H9 (cell line): Measurements from ENCODE around the gene CNNM3. TPM values are rescaled to one million over a fixed set of nuclear protein-coding genes. Genes with fewer than 3 reads are reported as not detected.

Experiments used
- DNase-seq: peaks from one replicate; pipeline ENCODE4 v3.0.0-alpha.2; 2017
- H2AFZ ChIP-seq: one replicate; pipeline ENCODE4 v1.6.1; 2013; ENCODE audit warnings: mild to moderate bottlenecking, low read length, control low read depth, moderate library complexity
- H2AK5ac ChIP-seq: 2 replicates; pipeline ENCODE4 v1.6.1; 2013; ENCODE audit warnings: low read length, control low read depth, mixed read lengths; ENCODE audit not compliant: insufficient read length
- H2BK120ac ChIP-seq: one replicate; pipeline ENCODE4 v1.6.1; 2013; ENCODE audit warnings: low read depth, mild to moderate bottlenecking, low read length, control low read depth, inconsistent platforms; ENCODE audit not compliant: poor library complexity, severe bottlenecking
- H2BK12ac ChIP-seq: 2 replicates; pipeline ENCODE4 v1.6.1; 2013; ENCODE audit warnings: low read length, control low read depth, mixed read lengths, low read depth; ENCODE audit not compliant: insufficient read length
- H2BK15ac ChIP-seq: 2 replicates; pipeline ENCODE4 v1.6.1; 2013; ENCODE audit warnings: low read depth, low read length, control low read depth
- H2BK20ac ChIP-seq: one replicate; pipeline ENCODE4 v1.6.1; 2013; ENCODE audit warnings: low read depth, mild to moderate bottlenecking, low read length, control low read depth, inconsistent platforms; ENCODE audit not compliant: poor library complexity, severe bottlenecking
- H2BK5ac ChIP-seq: 2 replicates; pipeline ENCODE4 v1.6.1; 2013; ENCODE audit warnings: low read length, control low read depth, mixed read lengths; ENCODE audit not compliant: insufficient read length
- H3K14ac ChIP-seq: 2 replicates; pipeline ENCODE4 v1.6.1; 2013; ENCODE audit warnings: low read length, control low read depth; ENCODE audit not compliant: insufficient read depth
- H3K18ac ChIP-seq: 2 replicates; pipeline ENCODE4 v1.6.1; 2013; ENCODE audit warnings: low read depth, mild to moderate bottlenecking, mixed read lengths, low read length, control low read depth; ENCODE audit not compliant: insufficient read length
- H3K23ac ChIP-seq: 2 replicates; pipeline ENCODE4 v1.6.1; 2013; ENCODE audit warnings: low read length, control low read depth, mixed read lengths, low read depth; ENCODE audit not compliant: insufficient read length
- H3K23me2 ChIP-seq: 2 replicates; pipeline ENCODE4 v1.6.1; 2013; ENCODE audit warnings: low read depth, mild to moderate bottlenecking, mixed read lengths, low read length, control low read depth; ENCODE audit not compliant: insufficient read length, poor library complexity, severe bottlenecking
- H3K27ac ChIP-seq: 2 replicates; pipeline ENCODE4 v1.5.1; 2013; ENCODE audit warnings: low read length, control low read depth, mixed read lengths, low read depth; ENCODE audit not compliant: insufficient read length
- H3K27me3 ChIP-seq: 2 replicates; pipeline ENCODE4 v1.6.1; 2013; ENCODE audit warnings: low read length, control low read depth, inconsistent platforms; ENCODE audit not compliant: insufficient read depth
- H3K4ac ChIP-seq: 2 replicates; pipeline ENCODE4 v1.6.1; 2013; ENCODE audit warnings: low read depth, mild to moderate bottlenecking, control low read depth, inconsistent platforms, low read length, moderate library complexity
- H3K4me1 ChIP-seq: 2 replicates; pipeline ENCODE4 v1.6.1; 2013; ENCODE audit warnings: low read length, control low read depth, inconsistent platforms; ENCODE audit not compliant: insufficient read depth
- H3K4me2 ChIP-seq: 2 replicates; pipeline ENCODE4 v1.6.1; 2013; ENCODE audit warnings: low read length, control low read depth, mixed read lengths; ENCODE audit not compliant: insufficient read length, insufficient read depth
- H3K56ac ChIP-seq: 2 replicates; pipeline ENCODE4 v1.6.1; 2013; ENCODE audit warnings: low read depth, mild to moderate bottlenecking, mixed read lengths, low read length, control low read depth; ENCODE audit not compliant: insufficient read length
- H3K79me1 ChIP-seq: 2 replicates; pipeline ENCODE4 v1.6.1; 2013; ENCODE audit warnings: low read depth, mild to moderate bottlenecking, moderate library complexity, low read length, control low read depth, inconsistent platforms; ENCODE audit not compliant: insufficient read depth, poor library complexity, severe bottlenecking
- H3K79me2 ChIP-seq: 2 replicates; pipeline ENCODE4 v1.6.1; 2013; ENCODE audit warnings: low read length, control low read depth, inconsistent platforms; ENCODE audit not compliant: insufficient read depth
- H3K9ac ChIP-seq: 2 replicates; pipeline ENCODE4 v1.6.1; 2013; ENCODE audit warnings: low read length, control low read depth, mixed read lengths; ENCODE audit not compliant: insufficient read length; ENCODE audit errors: extremely low read depth
- H3K9me3 ChIP-seq: one replicate; pipeline ENCODE4 v1.6.1; 2013; ENCODE audit warnings: low read depth, low read length, inconsistent platforms; ENCODE audit not compliant: control insufficient read depth
- H3T11ph ChIP-seq: one replicate; pipeline ENCODE4 v1.6.1; 2013; ENCODE audit warnings: mild to moderate bottlenecking, low read length, control low read depth, inconsistent platforms
- H4K20me1 ChIP-seq: one replicate; pipeline ENCODE4 v1.6.1; 2013; ENCODE audit not compliant: control insufficient read depth, insufficient read length, insufficient read depth
- H4K5ac ChIP-seq: 2 replicates; pipeline ENCODE4 v1.6.1; 2013; ENCODE audit warnings: low read depth, mild to moderate bottlenecking, mixed read lengths, low read length, control low read depth; ENCODE audit not compliant: insufficient read length
- H4K8ac ChIP-seq: replicated peaks from 2 replicates; pipeline ENCODE4 v1.6.1; 2013; ENCODE audit warnings: low read length, control low read depth, mixed read lengths, low read depth; ENCODE audit not compliant: insufficient read length
- H4K91ac ChIP-seq: 2 replicates; pipeline ENCODE4 v1.6.1; 2013; ENCODE audit warnings: low read depth, mild to moderate bottlenecking, moderate library complexity, mixed read lengths, low read length, control low read depth; ENCODE audit not compliant: insufficient read length
- H3K27ac Mint-ChIP-seq, 3 experiments: 2 replicates in 2 of 3; 3 replicates in 1 of 3; pipeline ENCODE4 v1.8.0; 2020 to 2021; ENCODE audit warnings: mixed read lengths in 3 of 3, mild to moderate bottlenecking in 1 of 3, moderate library complexity in 1 of 3
- H3K27me3 Mint-ChIP-seq: 2 replicates; pipeline ENCODE4 v1.8.0; 2021; ENCODE audit warnings: low read depth, mild to moderate bottlenecking, moderate library complexity, mixed read lengths
- H3K36me3 Mint-ChIP-seq, 3 experiments: 2 replicates in 2 of 3; 3 replicates in 1 of 3; pipeline ENCODE4 v1.8.0; 2020 to 2021; ENCODE audit warnings: low read depth in 3 of 3, mixed read lengths in 3 of 3; ENCODE audit not compliant: insufficient read depth in 1 of 3
- H3K4me1 Mint-ChIP-seq, 2 experiments: 2 replicates each; pipeline ENCODE4 v1.8.0; 2020; ENCODE audit warnings: mixed read lengths in 2 of 2
- H3K4me3 Mint-ChIP-seq, 2 experiments: 2 replicates in 1 of 2; 3 replicates in 1 of 2; pipeline ENCODE4 v1.8.0; 2020 to 2021; ENCODE audit warnings: mild to moderate bottlenecking in 2 of 2, mixed read lengths in 2 of 2, moderate library complexity in 1 of 2
- H3K9me3 Mint-ChIP-seq, 2 experiments: 2 replicates in 1 of 2; 3 replicates in 1 of 2; pipeline ENCODE4 v1.8.0; 2020; ENCODE audit warnings: mild to moderate bottlenecking in 2 of 2, mixed read lengths in 2 of 2, moderate library complexity in 1 of 2
- whole genome bisulfite sequencing: extraction: QIAGEN DNeasy Blood & Tissue Kit; methylation state at CpG from one replicate; pipeline ENCODE4 v1.1.7; 2013; ENCODE audit warnings: missing lambda C conversion rate, low lambda C conversion rate, mixed read lengths; ENCODE audit not compliant: insufficient read length; ENCODE audit errors: extremely low coverage; 5-methylcytosine and 5-hydroxymethylcytosine counted together
- total RNA-seq: library from RNA; stranded (reverse); gene quantifications from 2 replicates; pipeline ENCODE4 v1.2.1, GENCODE V29; 2021
- TF ChIP-seq, protein P1 (sequence below): fragments of 200-600 bp; sonication (generic); conservative IDR thresholded peaks from 3 replicates; pipeline ENCODE4 v1.8.0; 2021; ENCODE audit warnings: antibody characterized with exemption, mild to moderate bottlenecking

The CNNM3 gene
- total RNA-seq, 1 experiment from 2014 or later = 25.0 TPM

GRCh38 chr2:96809951-96810782 lies 5.9 kb upstream of the CNNM3 start:
- H3K14ac ChIP-seq = no peak overlapping the region
- H3K18ac ChIP-seq = no peak overlapping the region
- H2BK5ac ChIP-seq = no peak overlapping the region
- no peak for DNase-seq
- H4K5ac ChIP-seq = no peak overlapping the region
- H3K27me3 ChIP-seq = no peaks in the 10 kb centered on the region
- no peaks in the 10 kb centered on the region for H3K79me2 ChIP-seq
- no peaks in the 10 kb centered on the region for H4K20me1 ChIP-seq
- no peak overlapping the region for H3T11ph ChIP-seq
- H3K9me3 ChIP-seq = no peaks in the 10 kb centered on the region
- no peak overlapping the region for H2BK15ac ChIP-seq
- no peak overlapping the region for H2AK5ac ChIP-seq
- no peak overlapping the region for H2BK20ac ChIP-seq
- no peak overlapping the region for H4K91ac ChIP-seq
- Mint-ChIP-seq H3K9me3 (peaks cover 0 to 4% of the 10 kb centered on the region in 2 experiments; a peak in 1 of 5 replicates), H3K27ac (no peak overlapping the region), H3K4me3 (no peak overlapping the region), H3K36me3 (peaks cover 8 to 11% (median 9%) of the 10 kb centered on the region in 3 experiments; a peak in 6 of 7 replicates), H3K4me1 (peaks cover 3% of the 10 kb centered on the region in 2 experiments; a peak in 2 of 4 replicates), H3K27me3 (no peaks in the 10 kb centered on the region; the same call in 1 of the 2 replicates)
- no peak overlapping the region for H3K4me2 ChIP-seq
- no CpG with 5 or more reads among the region's 12 CpGs for WGBS
- no peaks in the 10 kb centered on the region for H3K4me1 ChIP-seq
- no peaks in the 10 kb centered on the region for H3K79me1 ChIP-seq
- no peak overlapping the region for H4K8ac ChIP-seq
- TF ChIP-seq, protein P1, sequence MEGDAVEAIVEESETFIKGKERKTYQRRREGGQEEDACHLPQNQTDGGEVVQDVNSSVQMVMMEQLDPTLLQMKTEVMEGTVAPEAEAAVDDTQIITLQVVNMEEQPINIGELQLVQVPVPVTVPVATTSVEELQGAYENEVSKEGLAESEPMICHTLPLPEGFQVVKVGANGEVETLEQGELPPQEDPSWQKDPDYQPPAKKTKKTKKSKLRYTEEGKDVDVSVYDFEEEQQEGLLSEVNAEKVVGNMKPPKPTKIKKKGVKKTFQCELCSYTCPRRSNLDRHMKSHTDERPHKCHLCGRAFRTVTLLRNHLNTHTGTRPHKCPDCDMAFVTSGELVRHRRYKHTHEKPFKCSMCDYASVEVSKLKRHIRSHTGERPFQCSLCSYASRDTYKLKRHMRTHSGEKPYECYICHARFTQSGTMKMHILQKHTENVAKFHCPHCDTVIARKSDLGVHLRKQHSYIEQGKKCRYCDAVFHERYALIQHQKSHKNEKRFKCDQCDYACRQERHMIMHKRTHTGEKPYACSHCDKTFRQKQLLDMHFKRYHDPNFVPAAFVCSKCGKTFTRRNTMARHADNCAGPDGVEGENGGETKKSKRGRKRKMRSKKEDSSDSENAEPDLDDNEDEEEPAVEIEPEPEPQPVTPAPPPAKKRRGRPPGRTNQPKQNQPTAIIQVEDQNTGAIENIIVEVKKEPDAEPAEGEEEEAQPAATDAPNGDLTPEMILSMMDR = no peak
- no peak overlapping the region for H2AFZ ChIP-seq
- H3K23ac ChIP-seq = no peak overlapping the region
- no peak overlapping the region for H2BK12ac ChIP-seq
- no peak overlapping the region for H2BK120ac ChIP-seq
- no peak overlapping the region for H3K27ac ChIP-seq
- H3K9ac ChIP-seq = no peak overlapping the region
- H3K56ac ChIP-seq = no peak overlapping the region
- H3K23me2 ChIP-seq = no peaks in the 10 kb centered on the region
- H3K4ac ChIP-seq = no peak overlapping the region
